T-helper 17 cell (primary cell): ENCODE measurements around the gene DNAH14. TPM values are rescaled to one million over a fixed set of nuclear protein-coding genes. Genes with fewer than 3 reads are reported as not detected.
"Not testable (repeated sequence)": the region's sequence is repeated elsewhere in the genome, so short reads cannot be mapped to it uniquely, and the experiment has no call there.

Experiments
- ATAC-seq: fragments of 150-1000 bp; cut with Tn5 transposase; 2 replicates; pipeline ENCODE4 v1.10.0; 2021; ENCODE audit warnings: mild to moderate bottlenecking, moderate library complexity
- DNase-seq, 3 donors: peaks; one replicate each; pipeline versions ENCODE4 v3.0.0 to v3.0.0-alpha.2; 2020 to 2021
- H3K9me3 ChIP-seq: one replicate; pipeline ENCODE4 v1.7.0; 2013; ENCODE audit warnings: low read length, mild to moderate bottlenecking; ENCODE audit not compliant: control insufficient read depth, poor library complexity, severe bottlenecking
- H3K27ac Mint-ChIP-seq: one replicate; pipeline ENCODE4 v1.8.0; 2022; ENCODE audit warnings: mild to moderate bottlenecking, moderate library complexity, mixed read lengths
- H3K27me3 Mint-ChIP-seq: one replicate; pipeline ENCODE4 v1.8.0; 2022; ENCODE audit warnings: mixed read lengths
- H3K36me3 Mint-ChIP-seq: one replicate; pipeline ENCODE4 v1.8.0; 2022; ENCODE audit warnings: low read depth, mixed read lengths
- H3K4me1 Mint-ChIP-seq: one replicate; pipeline ENCODE4 v1.8.0; 2022; ENCODE audit warnings: mild to moderate bottlenecking, mixed read lengths
- H3K4me3 Mint-ChIP-seq: one replicate; pipeline ENCODE4 v1.8.0; 2022; ENCODE audit warnings: mild to moderate bottlenecking, moderate library complexity, mixed read lengths
- total RNA-seq, 4 donors: library from RNA in 2 of 4; stranded (reverse) in 2 of 4; gene quantifications; one replicate each; pipeline ENCODE4 v1.2.3 and lab custom pipeline; 2022 to 2026

Gene DNAH14
- total RNA-seq, 2 donors from 2014 or later = 1.1 TPM; not detected in 1

DNA sequence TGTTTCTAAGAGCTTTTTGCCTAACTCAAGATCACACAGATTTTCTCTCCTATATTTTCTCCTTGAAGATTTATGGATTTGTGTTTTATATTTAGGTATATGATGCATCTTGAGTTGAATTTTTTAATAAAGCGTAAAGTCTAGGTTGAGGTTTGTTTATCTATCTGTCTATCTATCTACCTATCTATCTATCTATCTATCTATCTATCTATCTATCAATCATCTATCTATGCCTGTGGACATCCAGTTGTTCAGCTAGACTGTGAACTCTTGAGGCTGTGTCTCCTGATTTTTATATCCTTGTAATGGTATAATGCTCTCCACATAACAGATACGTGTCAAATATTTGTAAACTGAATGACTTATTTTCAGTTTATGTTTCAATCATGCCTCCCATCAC, 120.1 kb downstream of the DNAH14 start:
- H3K9me3 ChIP-seq = no peaks in the 10 kb centered on the region
- no peak overlapping the region for H3K4me3 Mint-ChIP-seq
- ATAC-seq = no peak
- no peak overlapping the region for H3K27ac Mint-ChIP-seq
- no peak for DNase-seq
- H3K36me3 Mint-ChIP-seq = no peaks in the 10 kb centered on the region
- no peaks in the 10 kb centered on the region for H3K4me1 Mint-ChIP-seq
- peaks cover 25% of the 10 kb centered on the region for H3K27me3 Mint-ChIP-seq

GRCh38 chr1:225063722-225064121, 134.2 kb downstream of the DNAH14 start:
- ATAC-seq = no peak
- peaks cover 6% of the 10 kb centered on the region for H3K27me3 Mint-ChIP-seq
- H3K4me3 Mint-ChIP-seq = no peak overlapping the region
- H3K36me3 Mint-ChIP-seq = no peaks in the 10 kb centered on the region
- no peak for DNase-seq
- H3K9me3 ChIP-seq = no peaks in the 10 kb centered on the region
- no peak overlapping the region for H3K27ac Mint-ChIP-seq
- H3K4me1 Mint-ChIP-seq = no peaks in the 10 kb centered on the region

DNA sequence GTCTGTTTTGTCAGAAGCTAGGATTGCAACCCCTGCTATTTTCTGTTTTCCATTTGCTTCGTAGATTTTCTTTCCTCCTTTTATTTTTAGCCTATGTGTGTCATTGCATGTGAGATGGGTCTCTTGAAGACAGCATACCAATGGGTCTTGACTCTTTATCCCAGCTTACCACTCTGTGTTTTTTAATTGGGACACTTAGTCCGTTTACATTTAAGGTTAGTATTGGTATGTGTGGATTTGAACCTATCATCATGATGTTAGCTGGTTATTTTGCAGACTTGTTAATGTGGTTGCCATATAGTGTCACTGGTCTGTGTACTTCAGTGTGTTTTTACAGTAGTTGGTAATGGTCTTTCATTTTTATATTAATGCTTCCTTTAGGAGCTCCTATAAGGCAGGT, 141.5 kb downstream of the DNAH14 start:
- no peaks in the 10 kb centered on the region for H3K27me3 Mint-ChIP-seq
- H3K27ac Mint-ChIP-seq = no peak overlapping the region
- no peak for ATAC-seq
- no peaks in the 10 kb centered on the region for H3K4me1 Mint-ChIP-seq
- no peaks in the 10 kb centered on the region for H3K9me3 ChIP-seq
- H3K4me3 Mint-ChIP-seq = no peak overlapping the region
- DNase-seq = no peak
- no peaks in the 10 kb centered on the region for H3K36me3 Mint-ChIP-seq

- no peaks in the 10 kb centered on the region for H3K4me1 Mint-ChIP-seq
- H3K36me3 Mint-ChIP-seq = no peaks in the 10 kb centered on the region
- no peaks in the 10 kb centered on the region for H3K27me3 Mint-ChIP-seq
- H3K27ac Mint-ChIP-seq = no peak overlapping the region
- no peak overlapping the region for H3K4me3 Mint-ChIP-seq
- DNase-seq (no peak), ATAC-seq (no peak)
- H3K9me3 ChIP-seq = no peaks in the 10 kb centered on the region
Observed at GRCh38 chr1:225097175-225097574, 167.7 kb downstream of the DNAH14 start.

DNA sequence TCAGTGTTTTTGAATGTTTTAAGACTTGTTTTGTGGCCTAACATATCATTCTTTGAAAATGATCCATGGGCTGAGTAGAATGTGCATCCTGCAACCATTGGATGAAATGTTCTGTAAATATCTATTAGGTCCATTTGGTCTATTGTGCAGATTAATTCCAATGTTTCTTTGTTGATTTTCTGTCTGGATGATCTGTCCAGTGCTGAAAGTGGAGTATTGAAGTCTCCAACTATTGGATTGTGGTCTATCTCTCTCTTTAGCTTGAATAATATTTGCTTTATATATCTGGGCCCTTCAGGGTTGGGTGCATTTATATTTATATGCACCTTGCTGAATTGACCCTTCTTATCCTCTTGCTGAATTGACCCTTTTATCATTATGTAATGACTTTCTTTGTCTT, 181.5 kb downstream of the DNAH14 start:
- Mint-ChIP-seq H3K36me3 (no peaks in the 10 kb centered on the region), H3K4me1 (no peaks in the 10 kb centered on the region), H3K27me3 (peaks cover 36% of the 10 kb centered on the region), H3K27ac (no peak overlapping the region), H3K4me3 (no peak overlapping the region)
- ATAC-seq (no peak), DNase-seq (no peak)
- no peaks in the 10 kb centered on the region for H3K9me3 ChIP-seq

DNA sequence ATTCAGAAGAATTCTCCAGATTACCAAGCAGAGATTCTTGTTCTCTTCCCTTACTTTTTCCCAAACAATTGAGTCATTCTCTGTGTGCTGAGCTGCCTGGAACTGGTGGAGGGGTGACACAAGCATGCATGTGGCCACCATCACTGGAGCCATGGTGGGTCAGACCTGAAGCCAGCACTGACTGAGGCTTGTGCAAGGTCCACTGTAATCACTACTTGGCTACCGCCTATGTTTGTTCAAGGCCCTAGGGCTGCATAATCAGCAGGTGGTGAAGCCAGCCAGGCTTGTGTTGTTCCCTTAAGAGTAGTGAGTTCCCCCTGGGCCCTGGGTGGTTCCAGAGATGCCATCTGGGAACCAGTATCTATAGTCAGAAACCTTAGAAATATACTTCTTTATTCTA, 183.8 kb downstream of the DNAH14 start:
- DNase-seq = no peak
- H3K36me3 Mint-ChIP-seq = no peaks in the 10 kb centered on the region
- H3K4me1 Mint-ChIP-seq = no peaks in the 10 kb centered on the region
- ATAC-seq = no peak
- no peaks in the 10 kb centered on the region for H3K9me3 ChIP-seq
- H3K4me3 Mint-ChIP-seq = no peak overlapping the region
- H3K27ac Mint-ChIP-seq = no peak overlapping the region
- H3K27me3 Mint-ChIP-seq = peaks cover 25% of the 10 kb centered on the region

DNA sequence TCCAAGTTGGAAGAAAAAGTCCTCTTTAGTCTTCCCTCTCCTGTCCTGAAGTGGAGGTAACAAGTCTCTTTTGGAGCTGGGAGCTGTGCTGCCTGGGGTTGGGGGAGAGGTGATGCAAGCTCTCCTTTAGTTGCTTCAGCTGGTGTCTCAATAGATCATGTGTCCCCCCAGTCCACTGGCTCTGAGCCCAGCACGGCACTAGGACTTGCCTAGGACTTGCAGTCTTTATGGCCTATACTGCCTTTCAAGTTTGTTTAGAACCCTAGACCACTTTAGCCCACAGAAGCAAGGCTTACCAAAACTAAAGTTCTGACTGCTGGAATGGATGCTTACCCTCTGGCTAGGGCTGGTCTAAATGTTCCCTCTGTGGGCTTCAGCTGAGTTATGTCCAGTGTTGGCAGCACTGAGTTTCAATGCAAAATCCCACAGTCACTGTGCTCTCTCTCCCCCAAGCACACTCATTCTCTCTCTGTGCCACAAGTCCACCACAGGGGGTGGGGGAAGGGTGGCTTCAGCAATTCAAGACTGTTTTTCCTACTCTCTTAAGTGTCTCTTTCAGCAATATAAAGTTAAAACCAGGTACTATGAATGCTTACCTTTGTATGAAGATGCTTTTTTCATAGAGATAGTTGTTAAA, 185.0 kb downstream of the DNAH14 start:
- no peak for ATAC-seq
- H3K9me3 ChIP-seq = no peaks in the 10 kb centered on the region
- Mint-ChIP-seq H3K27me3 (peaks cover 24% of the 10 kb centered on the region), H3K4me1 (no peaks in the 10 kb centered on the region), H3K36me3 (no peaks in the 10 kb centered on the region), H3K27ac (no peak overlapping the region), H3K4me3 (no peak overlapping the region)
- no peak for DNase-seq

DNA sequence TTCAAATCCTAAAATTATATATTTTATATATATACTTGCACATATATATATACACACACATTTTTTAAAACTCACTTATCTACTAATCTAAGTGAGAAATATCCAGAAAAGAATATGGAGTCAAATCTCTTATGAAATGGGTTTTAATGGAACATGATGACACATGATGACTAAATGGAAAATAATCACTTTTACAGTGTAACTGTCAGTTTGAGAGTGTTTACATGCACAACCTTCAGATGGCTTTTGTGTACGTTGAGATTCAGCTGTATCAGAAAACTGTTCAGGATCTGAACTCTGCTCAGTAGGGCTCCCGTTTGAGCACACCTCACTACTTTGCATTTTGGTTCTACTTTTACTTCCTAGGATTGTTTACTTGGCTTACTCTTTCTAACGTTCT, 189.8 kb downstream of the DNAH14 start:
- Mint-ChIP-seq H3K27me3 (peaks cover 10% of the 10 kb centered on the region), H3K36me3 (no peaks in the 10 kb centered on the region), H3K4me3 (no peak overlapping the region), H3K27ac (no peak overlapping the region), H3K4me1 (no peaks in the 10 kb centered on the region)
- H3K9me3 ChIP-seq = no peaks in the 10 kb centered on the region
- ATAC-seq (no peak), DNase-seq (no peak)

DNA sequence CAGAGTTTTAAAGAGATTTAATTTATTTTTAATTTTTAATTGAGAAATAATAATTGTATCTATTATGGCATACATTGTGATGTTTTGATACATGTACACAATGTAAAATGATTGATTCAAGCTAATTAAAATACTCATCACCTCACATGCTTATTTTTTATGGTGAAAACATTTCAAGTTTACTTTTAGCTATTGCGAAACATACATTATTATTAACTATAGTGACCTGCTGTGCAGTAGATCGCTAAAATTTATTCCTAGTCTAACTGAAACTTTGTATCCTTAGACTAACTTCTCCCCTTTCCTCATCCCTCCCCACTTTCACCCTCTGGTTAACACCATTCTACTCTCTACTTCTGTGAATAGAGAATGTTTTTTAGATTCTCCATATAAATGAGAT, 191.6 kb downstream of the DNAH14 start:
- no peak overlapping the region for H3K4me3 Mint-ChIP-seq
- ATAC-seq = no peak
- H3K27ac Mint-ChIP-seq = no peak overlapping the region
- no peaks in the 10 kb centered on the region for H3K9me3 ChIP-seq
- no peaks in the 10 kb centered on the region for H3K36me3 Mint-ChIP-seq
- H3K4me1 Mint-ChIP-seq = no peaks in the 10 kb centered on the region
- DNase-seq = no peak
- H3K27me3 Mint-ChIP-seq = peaks cover 5% of the 10 kb centered on the region

DNA sequence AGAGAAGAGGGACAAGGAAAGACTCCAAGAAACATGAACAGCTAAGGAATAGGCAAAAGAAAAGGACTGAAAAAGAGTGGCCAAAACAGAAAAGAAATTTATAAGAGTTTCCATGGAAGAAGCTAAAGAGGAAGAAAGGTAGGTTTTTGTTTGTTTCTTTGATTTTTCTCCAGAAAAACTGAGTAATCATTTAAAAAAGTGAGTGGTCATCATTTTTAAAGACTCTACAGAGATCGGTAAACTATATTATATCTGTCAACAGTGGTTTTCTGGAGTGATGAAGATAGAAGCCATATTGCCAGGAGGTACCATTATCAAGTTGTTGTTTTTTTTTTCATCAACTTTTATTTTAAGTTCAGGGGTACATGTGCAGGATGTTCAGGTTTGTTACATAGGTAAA, 202.4 kb downstream of the DNAH14 start:
- Mint-ChIP-seq H3K4me3 (no peak overlapping the region), H3K36me3 (no peaks in the 10 kb centered on the region), H3K27me3 (peaks cover 5% of the 10 kb centered on the region), H3K27ac (no peak overlapping the region), H3K4me1 (no peaks in the 10 kb centered on the region)
- H3K9me3 ChIP-seq = no peaks in the 10 kb centered on the region
- ATAC-seq (no peak), DNase-seq (no peak)

DNA sequence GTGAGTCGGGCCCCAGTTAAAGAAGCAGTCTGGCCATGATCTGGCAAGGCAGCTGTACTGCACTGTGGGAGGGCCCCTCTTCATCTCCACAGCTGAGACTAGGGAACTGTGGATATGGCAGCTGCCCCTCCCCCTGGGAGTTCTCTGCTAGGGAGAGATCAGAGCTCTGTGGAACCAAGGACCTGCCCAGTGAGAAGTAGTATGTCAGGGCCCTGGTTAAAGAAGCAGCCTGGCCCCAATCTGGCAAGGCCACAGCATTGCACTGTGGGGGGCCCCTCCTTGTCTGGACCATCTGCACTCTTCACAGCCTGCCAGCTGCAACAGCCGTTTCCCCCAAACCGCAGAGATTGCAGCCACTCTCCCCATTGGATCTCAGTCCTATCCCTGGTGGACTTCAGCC, 208.5 kb downstream of the DNAH14 start:
- Mint-ChIP-seq H3K27me3 (peaks cover 15% of the 10 kb centered on the region), H3K4me1 (no peaks in the 10 kb centered on the region), H3K4me3 (no peak overlapping the region), H3K36me3 (peaks cover 3% of the 10 kb centered on the region), H3K27ac (no peak overlapping the region)
- H3K9me3 ChIP-seq = no peaks in the 10 kb centered on the region
- DNase-seq (no peak), ATAC-seq (no peak)

GRCh38 chr1:225143001-225143400, 213.5 kb downstream of the DNAH14 start:
- Mint-ChIP-seq H3K4me1 (peaks cover 2% of the 10 kb centered on the region), H3K36me3 (peaks cover 3% of the 10 kb centered on the region)
- no peak for DNase-seq

GRCh38 chr1:225146478-225146877, 217.0 kb downstream of the DNAH14 start:
- Mint-ChIP-seq H3K27ac (no peak overlapping the region), H3K4me1 (peaks cover 2% of the 10 kb centered on the region), H3K36me3 (peaks cover 2% of the 10 kb centered on the region), H3K4me3 (no peak overlapping the region), H3K27me3 (peaks cover 4% of the 10 kb centered on the region)
- no peak for DNase-seq
- H3K9me3 ChIP-seq = no peaks in the 10 kb centered on the region
- no peak for ATAC-seq

More at GRCh38 chr1:225143001-225143400, 213.5 kb downstream of the DNAH14 start:
- Mint-ChIP-seq H3K4me3 (no peak overlapping the region), H3K27ac (no peak overlapping the region), H3K27me3 (peaks cover 15% of the 10 kb centered on the region)
- ATAC-seq = no peak
- H3K9me3 ChIP-seq = no peaks in the 10 kb centered on the region

DNA sequence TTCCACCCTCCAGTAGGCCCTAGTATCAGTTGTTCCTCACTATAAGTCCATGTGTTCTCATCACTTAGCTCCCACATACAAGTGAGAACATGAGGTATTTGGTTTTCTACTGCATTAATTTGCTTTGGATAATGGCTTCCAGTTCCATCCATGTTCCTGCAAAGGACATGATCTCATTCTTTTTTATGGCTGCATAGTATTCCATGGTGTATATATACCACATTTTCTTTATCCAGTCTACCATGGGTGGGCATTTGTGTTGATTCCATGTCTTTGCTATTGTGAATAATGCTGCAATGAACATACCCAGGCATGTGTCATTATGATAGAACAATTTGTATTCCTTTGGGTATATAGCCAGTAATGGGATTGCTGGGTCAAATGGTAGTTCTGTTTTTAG, 218.3 kb downstream of the DNAH14 start:
- H3K4me3 Mint-ChIP-seq, H3K27me3 Mint-ChIP-seq, H3K36me3 Mint-ChIP-seq, H3K27ac Mint-ChIP-seq, H3K9me3 ChIP-seq, ATAC-seq, DNase-seq, H3K4me1 Mint-ChIP-seq: not testable (repeated sequence)
